Hematopoietic multipotent progenitor cell treated with erythropoietin and hydrocortisone succinate and interleukin-3 and kit ligand, for 8 days (in vitro differentiated cells): ENCODE results near the gene ACOX3.

ENCODE experiments used
- DNase-seq: peaks from one replicate; pipeline ENCODE4 v3.0.0-alpha.2; 2015

ACOX3 gene

GRCh38 chr4:8467016-8467415 is 26.5 kb upstream of the ACOX3 start:
- DNase-seq = no peak

GRCh38 chr4:8465615-8466611 is 25.4 kb upstream of the ACOX3 start:
- DNase-seq = no peak

GRCh38 chr4:8464381-8464780 is 23.9 kb upstream of the ACOX3 start:
- DNase-seq = no peak

- DNase-seq = no peak
Measured at GRCh38 chr4:8463811-8464210, 23.3 kb upstream of the ACOX3 start.

GRCh38 chr4:8461616-8462015 is 21.1 kb upstream of the ACOX3 start:
- DNase-seq = no peak

GRCh38 chr4:8461086-8461485 is 20.6 kb upstream of the ACOX3 start:
- no peak for DNase-seq

- DNase-seq = peak; percentile 21
Measured at GRCh38 chr4:8459867-8460445, 19.4 kb upstream of the ACOX3 start.

- DNase-seq = no peak
Measured at GRCh38 chr4:8457646-8458252, 17.2 kb upstream of the ACOX3 start.

- DNase-seq = no peak
Measured at GRCh38 chr4:8453957-8454356, 13.4 kb upstream of the ACOX3 start.

GRCh38 chr4:8451440-8452182 is 11.1 kb upstream of the ACOX3 start:
- DNase-seq = no peak

GRCh38 chr4:8446122-8446521 is 5.6 kb upstream of the ACOX3 start:
- DNase-seq = no peak

- DNase-seq = no peak
Measured at GRCh38 chr4:8443801-8444200, 3.3 kb upstream of the ACOX3 start.

GRCh38 chr4:8442596-8443358 is 2.3 kb upstream of the ACOX3 start:
- no peak for DNase-seq

- DNase-seq = no peak
Measured at GRCh38 chr4:8441499-8442091, 1.1 kb upstream of the ACOX3 start.

GRCh38 chr4:8439914-8440491 is 520 bp downstream of the ACOX3 start:
- no peak for DNase-seq

- no peak for DNase-seq
Measured at GRCh38 chr4:8439168-8439567, 1.4 kb downstream of the ACOX3 start.

- no peak for DNase-seq
Measured at GRCh38 chr4:8438743-8439142, 1.8 kb downstream of the ACOX3 start.

GRCh38 chr4:8437281-8437680 is 3.2 kb downstream of the ACOX3 start:
- no peak for DNase-seq

- peak; percentile 79 for DNase-seq
Measured at GRCh38 chr4:8435656-8436121, 4.8 kb downstream of the ACOX3 start.

- DNase-seq = no peak
Measured at GRCh38 chr4:8434251-8435073, 6.1 kb downstream of the ACOX3 start.

- no peak for DNase-seq
Measured at GRCh38 chr4:8433136-8433535, 7.4 kb downstream of the ACOX3 start.
